WTC11 (cell line): ENCODE results near the gene RFPL1. TPM values are rescaled to one million over a fixed set of nuclear protein-coding genes. Genes with fewer than 3 reads are reported as not detected.

Experiments used
- ATAC-seq: fragments of 200-7000 bp; cut with Tn5 transposase; 2 replicates; pipeline ENCODE4 v1.10.0; 2021; ENCODE audit warnings: mild to moderate bottlenecking, moderate library complexity
- CTCF ChIA-PET: fragments of 300-600 bp; sonication (Branson Sonifier 250); formaldehyde crosslinking; loops from one replicate; lab custom pipeline; 2021; ENCODE audit warnings: antibody characterized with exemption; lab: Charles Lee
- POLR2A ChIA-PET: fragments of 350-600 bp; sonication (Branson Sonifier 250); formaldehyde crosslinking; loops from one replicate; lab custom pipeline; 2021; ENCODE audit warnings: antibody characterized with exemption; lab: Charles Lee
- DNase-seq: peaks from one replicate; pipeline ENCODE4 v3.0.0; 2021; ENCODE audit warnings: low spot score
- H3K27ac Mint-ChIP-seq: 2 replicates; pipeline ENCODE4 v1.8.0; 2021; ENCODE audit warnings: mixed read lengths
- H3K27me3 Mint-ChIP-seq: 2 replicates; pipeline ENCODE4 v1.8.0; 2021; ENCODE audit warnings: low read depth, mild to moderate bottlenecking, moderate library complexity, mixed read lengths
- H3K36me3 Mint-ChIP-seq: 2 replicates; pipeline ENCODE4 v1.8.0; 2021; ENCODE audit warnings: mixed read lengths
- H3K4me1 Mint-ChIP-seq: 2 replicates; pipeline ENCODE4 v1.8.0; 2022; ENCODE audit warnings: mixed read lengths
- H3K4me3 Mint-ChIP-seq: 2 replicates; pipeline ENCODE4 v1.8.0; 2021; ENCODE audit warnings: mild to moderate bottlenecking, moderate library complexity, mixed read lengths
- H3K9me3 Mint-ChIP-seq: 2 replicates; pipeline ENCODE4 v1.8.0; 2021; ENCODE audit warnings: mixed read lengths
- CBFB ChIP-seq: sonication (generic); formaldehyde crosslinking; IDR thresholded peaks from 2 replicates; pipeline ENCODE4 v1.8.1; 2022; ENCODE audit warnings: mild to moderate bottlenecking, low read depth, missing genetic modification reagents
- E2F4 ChIP-seq: sonication (generic); formaldehyde crosslinking; IDR thresholded peaks from 2 replicates; pipeline ENCODE4 v1.8.1; 2022; ENCODE audit warnings: low read depth, mild to moderate bottlenecking, moderate library complexity, missing genetic modification reagents, borderline replicate concordance
- GABPB1 ChIP-seq: sonication (generic); formaldehyde crosslinking; IDR thresholded peaks from 2 replicates; pipeline ENCODE4 v1.8.1; 2023; ENCODE audit warnings: mild to moderate bottlenecking, missing genetic modification reagents
- MAX ChIP-seq: sonication (generic); formaldehyde crosslinking; IDR thresholded peaks from 2 replicates; pipeline ENCODE4 v1.8.0; 2022; ENCODE audit warnings: mild to moderate bottlenecking, missing genetic modification reagents
- MXD4 ChIP-seq: fragments of 250-450 bp; sonication (Bioruptor Pico); IDR thresholded peaks from 2 replicates; pipeline ENCODE4 v1.8.0; 2021; ENCODE audit warnings: mild to moderate bottlenecking, moderate library complexity, borderline replicate concordance
- PRDM15 ChIP-seq: sonication (generic); formaldehyde crosslinking; IDR thresholded peaks from 2 replicates; pipeline ENCODE4 v1.8.0; 2022; ENCODE audit warnings: missing genetic modification reagents
- RELA ChIP-seq: sonication (generic); formaldehyde crosslinking; IDR thresholded peaks from 2 replicates; pipeline ENCODE4 v1.8.1; 2022; ENCODE audit warnings: missing genetic modification reagents, mild to moderate bottlenecking, borderline replicate concordance
- SOX15 ChIP-seq: fragments of 250-450 bp; sonication (Bioruptor Pico); IDR thresholded peaks from 2 replicates; pipeline ENCODE4 v1.9.0; 2021; ENCODE audit warnings: mild to moderate bottlenecking
- TEAD1 ChIP-seq: sonication (generic); formaldehyde crosslinking; IDR thresholded peaks from 2 replicates; pipeline ENCODE4 v1.8.0; 2022; ENCODE audit warnings: mild to moderate bottlenecking, missing genetic modification reagents
- TP53 ChIP-seq: sonication (generic); formaldehyde crosslinking; IDR thresholded peaks from 2 replicates; pipeline ENCODE4 v1.8.1; 2023; ENCODE audit warnings: mild to moderate bottlenecking, missing genetic modification reagents
- ZMAT4 ChIP-seq: fragments of 250-450 bp; sonication (Bioruptor Pico); IDR thresholded peaks from 2 replicates; pipeline ENCODE4 v1.9.0; 2021; ENCODE audit warnings: mild to moderate bottlenecking
- ZNF121 ChIP-seq: sonication (generic); formaldehyde crosslinking; IDR thresholded peaks from 2 replicates; pipeline ENCODE4 v1.8.0; 2023; ENCODE audit warnings: missing genetic modification reagents
- ZNF232 ChIP-seq: sonication (generic); formaldehyde crosslinking; IDR thresholded peaks from 2 replicates; pipeline ENCODE4 v1.8.0; 2022; ENCODE audit warnings: mild to moderate bottlenecking, missing genetic modification reagents
- ZNF423 ChIP-seq: fragments of 250-450 bp; sonication (Bioruptor Pico); IDR thresholded peaks from 2 replicates; pipeline ENCODE4 v2.1.2; 2022; ENCODE audit warnings: mild to moderate bottlenecking, moderate library complexity
- ZNF671 ChIP-seq: fragments of 250-450 bp; sonication (Bioruptor Pico); IDR thresholded peaks from 2 replicates; pipeline ENCODE4 v1.8.0; 2021; ENCODE audit warnings: mild to moderate bottlenecking
- total RNA-seq: library from RNA; stranded (reverse); gene quantifications from 3 replicates; pipeline ENCODE4 v1.2.3, GENCODE V29; 2021
- TF ChIP-seq, protein P1 (sequence below): sonication (generic); formaldehyde crosslinking; IDR thresholded peaks from 2 replicates; pipeline ENCODE4 v1.8.0; 2022; ENCODE audit warnings: mild to moderate bottlenecking, missing genetic modification reagents
- TF ChIP-seq, protein P2 (sequence below): sonication (generic); formaldehyde crosslinking; IDR thresholded peaks from 2 replicates; pipeline ENCODE4 v1.8.1; 2022; ENCODE audit warnings: low read depth, missing genetic modification reagents, borderline replicate concordance
- TF ChIP-seq, protein P3 (sequence below): sonication (generic); formaldehyde crosslinking; IDR thresholded peaks from 2 replicates; pipeline ENCODE4 v1.8.0; 2023; ENCODE audit warnings: missing genetic modification reagents, mild to moderate bottlenecking, borderline replicate concordance

Gene RFPL1
- total RNA-seq, 1 experiment from 2014 or later, result not detected

GRCh38 chr22:29449296-29449875, 11.0 kb downstream of the RFPL1 start (continued):
- no peak for TF ChIP-seq E2F4 (CRISPR knock-in tag)
- no peak for TF ChIP-seq ZMAT4 (CRISPR knock-in tag)
- no peak for TF ChIP-seq MAX (CRISPR knock-in tag)
- no peak for TF ChIP-seq TP53

GRCh38 chr22:29450222-29450621, 11.8 kb downstream of the RFPL1 start:
- Mint-ChIP-seq H3K9me3 (no peaks in the 10 kb centered on the region), H3K27ac (no peak overlapping the region), H3K36me3 (no peaks in the 10 kb centered on the region), H3K4me1 (no peaks in the 10 kb centered on the region), H3K27me3 (no peaks in the 10 kb centered on the region), H3K4me3 (no peak overlapping the region)
- no peak for DNase-seq
- ATAC-seq, result no peak
- TF ChIP-seq SOX15 (CRISPR knock-in tag) (no peak), GABPB1 (CRISPR knock-in tag) (no peak), ZNF423 (CRISPR knock-in tag) (no peak)
- TF ChIP-seq, protein P1, sequence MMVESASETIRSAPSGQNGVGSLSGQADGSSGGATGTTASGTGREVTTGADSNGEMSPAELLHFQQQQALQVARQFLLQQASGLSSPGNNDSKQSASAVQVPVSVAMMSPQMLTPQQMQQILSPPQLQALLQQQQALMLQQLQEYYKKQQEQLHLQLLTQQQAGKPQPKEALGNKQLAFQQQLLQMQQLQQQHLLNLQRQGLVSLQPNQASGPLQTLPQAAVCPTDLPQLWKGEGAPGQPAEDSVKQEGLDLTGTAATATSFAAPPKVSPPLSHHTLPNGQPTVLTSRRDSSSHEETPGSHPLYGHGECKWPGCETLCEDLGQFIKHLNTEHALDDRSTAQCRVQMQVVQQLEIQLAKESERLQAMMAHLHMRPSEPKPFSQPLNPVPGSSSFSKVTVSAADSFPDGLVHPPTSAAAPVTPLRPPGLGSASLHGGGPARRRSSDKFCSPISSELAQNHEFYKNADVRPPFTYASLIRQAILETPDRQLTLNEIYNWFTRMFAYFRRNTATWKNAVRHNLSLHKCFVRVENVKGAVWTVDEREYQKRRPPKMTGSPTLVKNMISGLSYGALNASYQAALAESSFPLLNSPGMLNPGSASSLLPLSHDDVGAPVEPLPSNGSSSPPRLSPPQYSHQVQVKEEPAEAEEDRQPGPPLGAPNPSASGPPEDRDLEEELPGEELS (CRISPR knock-in tag), result no peak
- TF ChIP-seq, protein P2, sequence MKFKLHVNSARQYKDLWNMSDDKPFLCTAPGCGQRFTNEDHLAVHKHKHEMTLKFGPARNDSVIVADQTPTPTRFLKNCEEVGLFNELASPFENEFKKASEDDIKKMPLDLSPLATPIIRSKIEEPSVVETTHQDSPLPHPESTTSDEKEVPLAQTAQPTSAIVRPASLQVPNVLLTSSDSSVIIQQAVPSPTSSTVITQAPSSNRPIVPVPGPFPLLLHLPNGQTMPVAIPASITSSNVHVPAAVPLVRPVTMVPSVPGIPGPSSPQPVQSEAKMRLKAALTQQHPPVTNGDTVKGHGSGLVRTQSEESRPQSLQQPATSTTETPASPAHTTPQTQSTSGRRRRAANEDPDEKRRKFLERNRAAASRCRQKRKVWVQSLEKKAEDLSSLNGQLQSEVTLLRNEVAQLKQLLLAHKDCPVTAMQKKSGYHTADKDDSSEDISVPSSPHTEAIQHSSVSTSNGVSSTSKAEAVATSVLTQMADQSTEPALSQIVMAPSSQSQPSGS (CRISPR knock-in tag), result no peak
- ChIA-PET POLR2A (no interaction called here), CTCF (no interaction called here)

GRCh38 chr22:29451863-29452262, 13.5 kb downstream of the RFPL1 start:
- CTCF ChIA-PET, result interaction anchor here (1.0 kb wide), 1 partner anchor 21 kb away, joined by 5 read pairs; no protein-coding TSS in a partner anchor
- Mint-ChIP-seq H3K36me3 (no peaks in the 10 kb centered on the region), H3K4me3 (no peak overlapping the region), H3K4me1 (no peaks in the 10 kb centered on the region), H3K27me3 (no peaks in the 10 kb centered on the region), H3K9me3 (no peaks in the 10 kb centered on the region), H3K27ac (no peak overlapping the region)
- ATAC-seq, result no peak
- DNase-seq, result no peak
- TF ChIP-seq E2F4 (CRISPR knock-in tag) (no peak), PRDM15 (CRISPR knock-in tag) (no peak), CBFB (CRISPR knock-in tag) (no peak), RELA (CRISPR knock-in tag) (no peak), TEAD1 (CRISPR knock-in tag) (no peak), ZNF671 (CRISPR knock-in tag) (no peak), ZNF232 (CRISPR knock-in tag) (no peak), ZNF121 (CRISPR knock-in tag) (no peak), MXD4 (CRISPR knock-in tag) (no peak)
- TF ChIP-seq, protein P3, sequence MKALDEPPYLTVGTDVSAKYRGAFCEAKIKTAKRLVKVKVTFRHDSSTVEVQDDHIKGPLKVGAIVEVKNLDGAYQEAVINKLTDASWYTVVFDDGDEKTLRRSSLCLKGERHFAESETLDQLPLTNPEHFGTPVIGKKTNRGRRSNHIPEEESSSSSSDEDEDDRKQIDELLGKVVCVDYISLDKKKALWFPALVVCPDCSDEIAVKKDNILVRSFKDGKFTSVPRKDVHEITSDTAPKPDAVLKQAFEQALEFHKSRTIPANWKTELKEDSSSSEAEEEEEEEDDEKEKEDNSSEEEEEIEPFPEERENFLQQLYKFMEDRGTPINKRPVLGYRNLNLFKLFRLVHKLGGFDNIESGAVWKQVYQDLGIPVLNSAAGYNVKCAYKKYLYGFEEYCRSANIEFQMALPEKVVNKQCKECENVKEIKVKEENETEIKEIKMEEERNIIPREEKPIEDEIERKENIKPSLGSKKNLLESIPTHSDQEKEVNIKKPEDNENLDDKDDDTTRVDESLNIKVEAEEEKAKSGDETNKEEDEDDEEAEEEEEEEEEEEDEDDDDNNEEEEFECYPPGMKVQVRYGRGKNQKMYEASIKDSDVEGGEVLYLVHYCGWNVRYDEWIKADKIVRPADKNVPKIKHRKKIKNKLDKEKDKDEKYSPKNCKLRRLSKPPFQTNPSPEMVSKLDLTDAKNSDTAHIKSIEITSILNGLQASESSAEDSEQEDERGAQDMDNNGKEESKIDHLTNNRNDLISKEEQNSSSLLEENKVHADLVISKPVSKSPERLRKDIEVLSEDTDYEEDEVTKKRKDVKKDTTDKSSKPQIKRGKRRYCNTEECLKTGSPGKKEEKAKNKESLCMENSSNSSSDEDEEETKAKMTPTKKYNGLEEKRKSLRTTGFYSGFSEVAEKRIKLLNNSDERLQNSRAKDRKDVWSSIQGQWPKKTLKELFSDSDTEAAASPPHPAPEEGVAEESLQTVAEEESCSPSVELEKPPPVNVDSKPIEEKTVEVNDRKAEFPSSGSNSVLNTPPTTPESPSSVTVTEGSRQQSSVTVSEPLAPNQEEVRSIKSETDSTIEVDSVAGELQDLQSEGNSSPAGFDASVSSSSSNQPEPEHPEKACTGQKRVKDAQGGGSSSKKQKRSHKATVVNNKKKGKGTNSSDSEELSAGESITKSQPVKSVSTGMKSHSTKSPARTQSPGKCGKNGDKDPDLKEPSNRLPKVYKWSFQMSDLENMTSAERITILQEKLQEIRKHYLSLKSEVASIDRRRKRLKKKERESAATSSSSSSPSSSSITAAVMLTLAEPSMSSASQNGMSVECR (CRISPR knock-in tag), result no peak
- POLR2A ChIA-PET, result no interaction called here
